ENCODE measurements around the gene METTL1.

Gene METTL1

DNA sequence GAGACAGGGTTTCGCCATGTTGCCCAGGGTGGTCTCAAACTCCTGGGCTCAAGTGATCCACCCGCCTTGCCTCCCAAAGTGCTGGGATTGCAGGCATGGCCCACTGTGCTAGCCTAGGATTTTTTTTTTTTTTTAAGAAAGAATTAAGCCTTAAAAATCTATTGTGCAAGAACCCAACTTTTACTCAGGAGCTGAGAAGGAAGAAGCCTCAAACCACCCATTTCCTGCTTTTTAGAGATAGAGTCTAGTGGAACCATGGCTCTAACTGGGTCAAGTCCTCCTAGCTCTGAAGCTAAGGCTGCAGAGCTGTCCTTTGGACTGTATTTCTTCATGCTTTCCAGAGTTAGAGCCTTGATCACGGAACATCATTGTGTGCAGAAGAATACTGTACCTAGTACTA, 9.3 kb upstream of the METTL1 start:
- DNase-seq (ENCODE audit: low read depth): peak; percentile 73
- TF ChIP-seq MYC (IDR thresholded peaks at IDR 0.05; ENCODE audit: low read depth, low read length): no peak
- TF ChIP-seq MAX (IDR thresholded peaks at IDR 0.05; ENCODE audit: low read depth, low read length): no peak
- TF ChIP-seq, protein P1, sequence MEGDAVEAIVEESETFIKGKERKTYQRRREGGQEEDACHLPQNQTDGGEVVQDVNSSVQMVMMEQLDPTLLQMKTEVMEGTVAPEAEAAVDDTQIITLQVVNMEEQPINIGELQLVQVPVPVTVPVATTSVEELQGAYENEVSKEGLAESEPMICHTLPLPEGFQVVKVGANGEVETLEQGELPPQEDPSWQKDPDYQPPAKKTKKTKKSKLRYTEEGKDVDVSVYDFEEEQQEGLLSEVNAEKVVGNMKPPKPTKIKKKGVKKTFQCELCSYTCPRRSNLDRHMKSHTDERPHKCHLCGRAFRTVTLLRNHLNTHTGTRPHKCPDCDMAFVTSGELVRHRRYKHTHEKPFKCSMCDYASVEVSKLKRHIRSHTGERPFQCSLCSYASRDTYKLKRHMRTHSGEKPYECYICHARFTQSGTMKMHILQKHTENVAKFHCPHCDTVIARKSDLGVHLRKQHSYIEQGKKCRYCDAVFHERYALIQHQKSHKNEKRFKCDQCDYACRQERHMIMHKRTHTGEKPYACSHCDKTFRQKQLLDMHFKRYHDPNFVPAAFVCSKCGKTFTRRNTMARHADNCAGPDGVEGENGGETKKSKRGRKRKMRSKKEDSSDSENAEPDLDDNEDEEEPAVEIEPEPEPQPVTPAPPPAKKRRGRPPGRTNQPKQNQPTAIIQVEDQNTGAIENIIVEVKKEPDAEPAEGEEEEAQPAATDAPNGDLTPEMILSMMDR (IDR thresholded peaks at IDR 0.05; ENCODE audit: low read depth, low read length): no peak
- TF ChIP-seq POLR2A (IDR thresholded peaks at IDR 0.05; ENCODE audit: extremely low read depth, insufficient read length): no peak
- H3K4me3 ChIP-seq (ENCODE audit: low read depth, low read length): no peak overlapping the region

GRCh38 chr12:57780284-57780897, 8.5 kb upstream of the METTL1 start:
- TF ChIP-seq, protein P1 (IDR thresholded peaks at IDR 0.05; ENCODE audit: low read depth, low read length): no peak
- TF ChIP-seq MYC (IDR thresholded peaks at IDR 0.05; ENCODE audit: low read depth, low read length): no peak
- TF ChIP-seq POLR2A (IDR thresholded peaks at IDR 0.05; ENCODE audit: extremely low read depth, insufficient read length): no peak
- TF ChIP-seq MAX (IDR thresholded peaks at IDR 0.05; ENCODE audit: low read depth, low read length): no peak
- no peak overlapping the region for H3K4me3 ChIP-seq (ENCODE audit: low read depth, low read length)
- no peak for DNase-seq (ENCODE audit: low read depth)

DNA sequence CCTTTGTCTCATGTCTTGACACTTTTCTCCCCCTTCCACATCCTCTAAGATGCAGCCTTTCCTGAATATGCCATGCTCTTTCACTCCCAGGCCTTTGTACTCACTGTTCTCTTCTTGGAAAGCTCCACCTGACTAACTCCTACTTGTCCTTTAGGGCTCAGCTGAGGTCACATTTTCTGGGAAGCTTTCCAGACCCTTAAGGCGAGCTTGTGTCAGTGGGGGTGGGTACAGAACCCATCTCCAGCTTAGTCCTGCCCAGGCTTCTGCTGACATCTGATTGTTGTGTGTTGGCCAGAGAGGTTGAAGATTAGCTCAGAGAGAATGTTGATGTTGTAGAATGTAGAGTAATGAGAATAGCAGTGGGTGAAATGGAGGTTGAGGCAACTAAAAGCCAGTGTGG, 7.8 kb upstream of the METTL1 start:
- no peak for DNase-seq (ENCODE audit: low read depth)
- TF ChIP-seq POLR2A (IDR thresholded peaks at IDR 0.05; ENCODE audit: extremely low read depth, insufficient read length) (no peak), MYC (IDR thresholded peaks at IDR 0.05; ENCODE audit: low read depth, low read length) (no peak), MAX (IDR thresholded peaks at IDR 0.05; ENCODE audit: low read depth, low read length) (no peak)
- TF ChIP-seq, protein P1 (IDR thresholded peaks at IDR 0.05; ENCODE audit: low read depth, low read length): no peak
- no peak overlapping the region for H3K4me3 ChIP-seq (ENCODE audit: low read depth, low read length)

DNA sequence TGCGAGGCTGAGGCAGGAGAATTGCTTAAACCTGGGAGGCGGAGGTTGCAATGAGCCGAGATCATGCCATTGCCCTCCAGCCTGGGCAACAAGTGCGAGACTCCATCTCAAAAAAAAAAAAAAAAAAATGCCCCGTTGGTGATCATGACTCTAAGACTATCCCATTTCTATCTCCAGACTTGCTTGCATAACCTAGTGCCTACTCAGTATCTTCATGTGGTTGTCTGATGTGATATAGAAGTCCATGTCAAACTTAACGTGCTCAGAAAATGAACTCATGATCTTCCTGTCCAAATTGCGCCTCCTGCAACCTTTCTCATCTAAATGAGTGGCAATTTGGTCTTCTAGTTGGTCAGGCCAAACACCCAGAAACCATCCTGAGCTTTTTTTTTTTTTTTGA, 6.0 kb upstream of the METTL1 start:
- TF ChIP-seq MYC (IDR thresholded peaks at IDR 0.05; ENCODE audit: low read depth, low read length): no peak
- TF ChIP-seq POLR2A (IDR thresholded peaks at IDR 0.05; ENCODE audit: extremely low read depth, insufficient read length): no peak
- no peak for TF ChIP-seq MAX (IDR thresholded peaks at IDR 0.05; ENCODE audit: low read depth, low read length)
- TF ChIP-seq, protein P1 (IDR thresholded peaks at IDR 0.05; ENCODE audit: low read depth, low read length): no peak
- H3K4me3 ChIP-seq (ENCODE audit: low read depth, low read length): no peak overlapping the region
- no peak for DNase-seq (ENCODE audit: low read depth)

DNA sequence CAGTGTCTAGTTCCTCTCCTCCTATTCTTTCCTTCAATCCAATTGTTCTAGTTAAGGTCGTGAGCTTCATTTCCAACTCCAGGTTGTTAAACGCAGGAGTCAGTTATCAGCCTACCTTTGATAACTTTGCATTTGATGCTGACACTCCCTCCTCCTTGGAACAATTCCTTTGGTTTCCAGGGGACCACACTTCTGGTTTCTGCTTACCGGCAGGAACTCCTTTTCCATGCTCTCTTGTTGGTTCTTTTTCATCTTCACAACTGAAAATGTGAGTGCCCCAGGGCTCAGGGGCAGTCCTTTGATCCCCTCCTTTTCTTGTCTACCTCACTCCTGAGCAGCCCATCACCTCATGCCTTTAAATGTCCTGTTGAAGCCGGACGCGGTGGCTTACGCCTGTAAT, 5.5 kb upstream of the METTL1 start:
- H3K4me3 ChIP-seq (ENCODE audit: low read depth, low read length): no peak overlapping the region
- no peak for DNase-seq (ENCODE audit: low read depth)
- TF ChIP-seq MYC (IDR thresholded peaks at IDR 0.05; ENCODE audit: low read depth, low read length) (no peak), MAX (IDR thresholded peaks at IDR 0.05; ENCODE audit: low read depth, low read length) (no peak), POLR2A (IDR thresholded peaks at IDR 0.05; ENCODE audit: extremely low read depth, insufficient read length) (no peak)
- TF ChIP-seq, protein P1 (IDR thresholded peaks at IDR 0.05; ENCODE audit: low read depth, low read length): no peak
